ENCODE measurements around the gene LAMP1.
"Not testable (repeated sequence)": the region's sequence is repeated elsewhere in the genome, so short reads cannot be mapped to it uniquely, and the experiment has no call there.

Gene LAMP1

DNA sequence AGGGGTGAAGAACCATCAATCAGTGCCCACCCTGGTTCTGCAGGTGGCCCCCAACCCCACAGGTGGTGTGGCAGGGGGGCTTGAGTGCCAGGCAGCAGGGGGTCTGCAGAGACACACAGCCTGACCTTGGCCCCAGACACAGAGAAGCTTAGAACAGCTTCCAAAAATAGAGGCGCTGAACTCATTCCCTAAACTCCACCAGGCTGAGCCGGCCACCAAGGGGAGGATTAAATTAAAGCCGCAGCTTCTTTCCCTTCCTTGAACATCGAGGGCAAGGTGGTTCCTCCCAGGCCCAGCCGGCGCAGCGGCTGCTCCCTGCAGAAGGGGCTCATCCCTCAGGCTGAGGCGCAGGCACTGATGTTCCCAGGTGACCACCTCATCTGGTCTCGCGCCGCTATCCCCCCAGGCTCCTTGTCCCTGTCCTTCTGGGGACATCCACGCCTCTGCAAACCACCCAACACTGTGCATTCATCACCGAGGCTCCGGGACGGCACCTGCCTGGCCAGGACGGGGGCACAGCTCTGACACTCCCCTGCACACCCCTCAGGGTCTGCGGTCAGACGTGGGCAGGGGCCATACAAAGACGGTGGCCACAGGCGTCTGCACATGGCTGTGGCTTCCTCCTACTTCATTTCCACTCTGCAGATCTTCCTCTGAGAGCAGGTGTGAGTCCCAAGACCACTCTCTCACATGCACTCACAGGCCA is 30.9 kb downstream of the LAMP1 start:
- no peak overlapping the region for H3K4me3 Mint-ChIP-seq
- no peak for DNase-seq
- no peak overlapping the region for H3K27ac Mint-ChIP-seq
- H3K9me3 Mint-ChIP-seq: no peaks in the 10 kb centered on the region
- peaks cover 12% of the 10 kb centered on the region for H3K36me3 Mint-ChIP-seq
- peaks cover 15% of the 10 kb centered on the region for H3K27me3 Mint-ChIP-seq
- H3K4me1 Mint-ChIP-seq: no peaks in the 10 kb centered on the region
- CTCF ChIA-PET: interaction anchor here (0.6 kb wide), 1 partner anchor 149 kb away, joined by 5 read pairs; no protein-coding TSS in a partner anchor

DNA sequence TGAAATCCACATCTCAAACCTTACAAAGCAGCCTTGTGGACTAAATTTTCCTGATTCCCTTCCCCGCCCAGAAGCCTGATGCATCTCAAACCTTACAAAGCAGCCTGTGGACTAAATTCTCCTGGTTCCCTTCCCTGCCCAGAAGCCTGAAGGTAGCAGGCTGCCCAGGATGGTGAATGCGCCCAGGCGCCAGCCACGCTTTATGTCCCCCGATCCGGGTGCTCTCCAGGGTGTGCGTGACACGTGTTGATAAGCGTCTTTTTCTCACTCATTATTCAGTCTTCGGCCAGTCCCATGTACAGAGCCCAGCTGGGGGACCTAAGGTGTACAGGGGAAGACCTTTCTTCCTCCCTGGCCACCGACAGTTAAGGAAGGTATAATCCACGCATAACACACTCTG is 31.8 kb downstream of the LAMP1 start:
- Mint-ChIP-seq H3K27ac (no peak overlapping the region), H3K4me3 (no peak overlapping the region), H3K9me3 (no peaks in the 10 kb centered on the region), H3K36me3 (peaks cover 3% of the 10 kb centered on the region), H3K4me1 (no peaks in the 10 kb centered on the region), H3K27me3 (peaks cover 15% of the 10 kb centered on the region)
- CTCF ChIA-PET: interaction anchor here (0.6 kb wide), 1 partner anchor 150 kb away, joined by 5 read pairs; no protein-coding TSS in a partner anchor
- DNase-seq: no peak

GRCh38 chr13:113329656-113330312 is 32.7 kb downstream of the LAMP1 start:
- Mint-ChIP-seq H3K4me1 (no peaks in the 10 kb centered on the region), H3K36me3 (no peaks in the 10 kb centered on the region), H3K27me3 (peaks cover 15% of the 10 kb centered on the region), H3K4me3 (no peak overlapping the region), H3K27ac (no peak overlapping the region), H3K9me3 (no peaks in the 10 kb centered on the region)
- DNase-seq: no peak
- CTCF ChIA-PET: no interaction called here

DNA sequence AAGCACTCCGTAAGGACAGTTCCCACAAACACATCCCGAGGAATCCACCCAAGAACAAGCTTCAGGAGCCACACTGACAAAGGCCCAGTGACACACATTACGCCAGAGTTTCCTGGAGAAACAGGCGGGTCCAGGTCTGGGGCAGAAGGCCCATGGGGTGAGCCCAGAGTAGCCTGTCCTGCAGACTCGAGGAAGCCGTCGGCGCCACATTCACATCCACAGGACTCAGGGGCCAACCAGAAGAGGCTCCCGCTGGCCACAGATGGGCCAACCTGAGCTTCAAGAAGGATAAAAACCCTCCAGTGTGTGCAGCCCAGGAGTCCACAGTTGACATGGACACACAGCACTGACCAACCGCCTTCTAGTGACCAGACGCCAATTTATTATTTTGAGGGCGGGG is 35.6 kb downstream of the LAMP1 start:
- no peaks in the 10 kb centered on the region for H3K36me3 Mint-ChIP-seq
- H3K4me1 Mint-ChIP-seq: no peaks in the 10 kb centered on the region
- no peak overlapping the region for H3K4me3 Mint-ChIP-seq
- CTCF ChIA-PET: no interaction called here
- H3K27me3 Mint-ChIP-seq: peaks cover 14% of the 10 kb centered on the region
- no peaks in the 10 kb centered on the region for H3K9me3 Mint-ChIP-seq
- H3K27ac Mint-ChIP-seq: no peak overlapping the region
- no peak for DNase-seq

DNA sequence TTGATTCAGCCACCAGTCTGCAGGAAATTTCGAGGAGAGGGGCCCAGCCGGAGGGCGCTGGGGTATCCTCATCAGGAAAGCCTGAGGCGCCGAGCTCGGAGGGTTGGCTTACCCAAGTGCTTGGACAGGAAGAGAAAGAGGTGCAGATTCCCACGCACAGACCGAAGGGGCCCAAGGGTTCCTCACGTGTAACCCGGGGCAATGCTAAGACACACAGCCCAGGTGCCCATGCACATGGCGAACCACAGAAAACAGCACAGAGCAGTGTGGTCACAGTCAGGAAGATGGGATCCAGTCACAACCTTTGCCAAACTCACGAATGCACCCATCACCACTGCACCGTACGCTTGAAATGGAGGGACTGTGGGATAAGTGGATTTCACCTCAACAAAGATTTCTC is 36.0 kb downstream of the LAMP1 start:
- Mint-ChIP-seq H3K36me3 (no peaks in the 10 kb centered on the region), H3K27ac (no peak overlapping the region), H3K27me3 (peaks cover 9% of the 10 kb centered on the region), H3K9me3 (no peaks in the 10 kb centered on the region), H3K4me3 (no peak overlapping the region), H3K4me1 (no peaks in the 10 kb centered on the region)
- DNase-seq: no peak
- CTCF ChIA-PET: no interaction called here

GRCh38 chr13:113337556-113337955 is 40.5 kb downstream of the LAMP1 start:
- Mint-ChIP-seq H3K4me1 (no peaks in the 10 kb centered on the region), H3K27ac (no peak overlapping the region), H3K36me3 (no peaks in the 10 kb centered on the region), H3K27me3 (peaks cover 3% of the 10 kb centered on the region), H3K9me3 (no peaks in the 10 kb centered on the region), H3K4me3 (no peak overlapping the region)
- CTCF ChIA-PET: no interaction called here
- no peak for DNase-seq

GRCh38 chr13:113337976-113338375 is 40.9 kb downstream of the LAMP1 start:
- Mint-ChIP-seq H3K27ac (no peak overlapping the region), H3K4me1 (no peaks in the 10 kb centered on the region), H3K9me3 (no peaks in the 10 kb centered on the region), H3K27me3 (peaks cover 3% of the 10 kb centered on the region), H3K4me3 (no peak overlapping the region), H3K36me3 (no peaks in the 10 kb centered on the region)
- DNase-seq: no peak
- CTCF ChIA-PET: no interaction called here

GRCh38 chr13:113338451-113338850 is 41.4 kb downstream of the LAMP1 start:
- Mint-ChIP-seq H3K4me1 (no peaks in the 10 kb centered on the region), H3K4me3 (no peak overlapping the region), H3K9me3 (no peaks in the 10 kb centered on the region), H3K27ac (no peak overlapping the region), H3K36me3 (no peaks in the 10 kb centered on the region), H3K27me3 (peaks cover 3% of the 10 kb centered on the region)
- DNase-seq: no peak
- CTCF ChIA-PET: interaction anchor here (0.6 kb wide), 1 partner anchor 274 kb away, joined by 3 read pairs; no protein-coding TSS in a partner anchor

- Mint-ChIP-seq H3K4me1 (no peaks in the 10 kb centered on the region), H3K36me3 (peaks cover 5% of the 10 kb centered on the region), H3K27me3 (peaks cover 3% of the 10 kb centered on the region), H3K9me3 (peaks cover 11% of the 10 kb centered on the region), H3K27ac (no peak overlapping the region), H3K4me3 (no peak overlapping the region)
- CTCF ChIA-PET: no interaction called here
- DNase-seq: no peak
Measured at GRCh38 chr13:113342820-113343691, 46.0 kb downstream of the LAMP1 start.

- peaks cover 5% of the 10 kb centered on the region for H3K36me3 Mint-ChIP-seq
- H3K27me3 Mint-ChIP-seq: peaks cover under 1% of the 10 kb centered on the region
- no peaks in the 10 kb centered on the region for H3K4me1 Mint-ChIP-seq
- H3K4me3 Mint-ChIP-seq: no peak overlapping the region
- peaks cover 16% of the 10 kb centered on the region for H3K9me3 Mint-ChIP-seq
- CTCF ChIA-PET: no interaction called here
- DNase-seq: no peak
- no peak overlapping the region for H3K27ac Mint-ChIP-seq
Measured at GRCh38 chr13:113343692-113343968, 46.6 kb downstream of the LAMP1 start.

- no peak overlapping the region for H3K27ac Mint-ChIP-seq
- H3K36me3 Mint-ChIP-seq: peaks cover 5% of the 10 kb centered on the region
- DNase-seq: no peak
- no peaks in the 10 kb centered on the region for H3K4me1 Mint-ChIP-seq
- H3K9me3 Mint-ChIP-seq: peaks cover 16% of the 10 kb centered on the region
- H3K27me3 Mint-ChIP-seq: no peaks in the 10 kb centered on the region
- H3K4me3 Mint-ChIP-seq: no peak overlapping the region
- CTCF ChIA-PET: no interaction called here
Measured at GRCh38 chr13:113345486-113345885, 48.4 kb downstream of the LAMP1 start.

GRCh38 chr13:113347736-113348225 is 50.7 kb downstream of the LAMP1 start:
- H3K27ac Mint-ChIP-seq, DNase-seq, H3K4me3 Mint-ChIP-seq, H3K27me3 Mint-ChIP-seq, CTCF ChIA-PET, H3K4me1 Mint-ChIP-seq, H3K36me3 Mint-ChIP-seq: not testable (repeated sequence)
- peaks cover 16% of the 10 kb centered on the region for H3K9me3 Mint-ChIP-seq

GRCh38 chr13:113348591-113348990 is 51.6 kb downstream of the LAMP1 start:
- H3K27ac Mint-ChIP-seq: no peak overlapping the region
- CTCF ChIA-PET: no interaction called here
- peaks cover 16% of the 10 kb centered on the region for H3K9me3 Mint-ChIP-seq
- peaks cover 5% of the 10 kb centered on the region for H3K36me3 Mint-ChIP-seq
- H3K27me3 Mint-ChIP-seq: peaks cover 4% of the 10 kb centered on the region
- DNase-seq: no peak
- H3K4me1 Mint-ChIP-seq: no peaks in the 10 kb centered on the region
- no peak overlapping the region for H3K4me3 Mint-ChIP-seq

GRCh38 chr13:113349050-113349449 is 52.0 kb downstream of the LAMP1 start:
- peaks cover 16% of the 10 kb centered on the region for H3K9me3 Mint-ChIP-seq
- H3K4me3 Mint-ChIP-seq: no peak overlapping the region
- peaks cover 5% of the 10 kb centered on the region for H3K36me3 Mint-ChIP-seq
- DNase-seq: no peak
- H3K27ac Mint-ChIP-seq: no peak overlapping the region
- H3K4me1 Mint-ChIP-seq: no peaks in the 10 kb centered on the region
- CTCF ChIA-PET: no interaction called here
- H3K27me3 Mint-ChIP-seq: peaks cover 4% of the 10 kb centered on the region
